Adrenal gland (tissue), 5 donors: ENCODE results near the gene PCBD2.

ENCODE experiments used
- CTCF ChIP-seq, 6 experiments: fragments of 450-650 bp in 4 of 6; fragments of 200-600 bp in 2 of 6; sonication (generic) in 1 of 6; IDR thresholded peaks; 1 replicate in 5 of 6; 2 replicates in 1 of 6; pipeline versions ENCODE4 v1.5.1 to v1.8.0; 2016 to 2021; ENCODE audit warnings: antibody characterized with exemption in 6 of 6, mild to moderate bottlenecking in 2 of 6, moderate library complexity in 1 of 6
- POLR2A ChIP-seq, 2 donors: fragments of 450-650 bp; IDR thresholded peaks; one replicate each; pipeline ENCODE4 v1.6.1; 2017; ENCODE audit warnings: antibody characterized with exemption in 2 of 2, mild to moderate bottlenecking in 2 of 2, moderate library complexity in 1 of 2
- donor health status: DM: no; HTN: no; CAD: no.

- no peak for TF ChIP-seq POLR2A (IDR thresholded peaks at IDR 0.05)
- TF ChIP-seq CTCF (IDR thresholded peaks at IDR 0.05) = no peak
Observed at GRCh38 chr5:134877159-134877558, 27.8 kb upstream of the PCBD2 start.
